Heart right ventricle (tissue), 16 donors: Measurements from ENCODE around the gene RASAL2. TPM values are rescaled to one million over a fixed set of nuclear protein-coding genes. Genes with fewer than 3 reads are reported as not detected.

Experiments used
- ATAC-seq, 8 donors: fragments of 200-7000 bp; cut with Tn5 transposase; one replicate each; pipeline ENCODE4 v1.9.1; 2020; ENCODE audit warnings: mild to moderate bottlenecking in 8 of 8, moderate library complexity in 8 of 8, moderate number of reproducible peaks in 1 of 8
- DNase-seq, 2 donors: peaks; one replicate each; pipeline ENCODE4 v3.0.0-alpha.2; 2020
- H3K27ac ChIP-seq, 10 donors: fragments of 200-600 bp; sonication (generic) in 2 of 10; one replicate each; pipeline versions ENCODE4 v1.5.0 to v1.8.0; 2020 to 2022; ENCODE audit warnings: mild to moderate bottlenecking in 3 of 10
- H3K27me3 ChIP-seq, 7 donors: fragments of 200-600 bp; one replicate each; pipeline ENCODE4 v1.8.0; 2021 to 2022; ENCODE audit warnings: mild to moderate bottlenecking in 2 of 7
- H3K36me3 ChIP-seq, 9 donors: fragments of 200-600 bp; sonication (generic) in 1 of 9; one replicate each; pipeline versions ENCODE4 v1.5.0 to v1.8.0; 2020 to 2022; ENCODE audit warnings: mild to moderate bottlenecking in 2 of 9
- H3K4me1 ChIP-seq, 9 donors: fragments of 200-600 bp; sonication (generic) in 1 of 9; one replicate each; pipeline versions ENCODE4 v1.5.0 to v1.8.0; 2020 to 2022; ENCODE audit warnings: mild to moderate bottlenecking in 4 of 9
- H3K4me3 ChIP-seq, 10 donors: fragments of 200-600 bp; sonication (generic) in 2 of 10; one replicate each; pipeline versions ENCODE4 v1.5.0 to v1.8.0; 2020 to 2022; ENCODE audit warnings: mild to moderate bottlenecking in 7 of 10, moderate library complexity in 2 of 10
- H3K9me3 ChIP-seq, 11 donors: fragments of 200-600 bp in 10 of 11; sonication (generic) in 2 of 11; one replicate each; pipeline versions ENCODE4 v1.5.0 to v1.8.0; 2013 to 2022; ENCODE audit warnings: mild to moderate bottlenecking in 2 of 11, control low read depth in 1 of 11, moderate library complexity in 1 of 11
- WGBS, 2 donors: extraction: QIAGEN DNeasy Blood & Tissue Kit; methylation state at CpG; one replicate each; pipeline ENCODE4 v1.1.7; 2013; ENCODE audit warnings: inconsistent platforms in 1 of 2; 5-methylcytosine and 5-hydroxymethylcytosine counted together
- intact Hi-C, 10 donors: fragments of 100-400 bp; cut with DNase I; formaldehyde crosslinking; loops; one replicate each; pipeline versions ENCODE4 v1.11.1 to v1.14.2; 2022
- polyA plus RNA-seq, 2 donors: library from polyadenylated mRNA; stranded (reverse); fragments of 200-250 nt; gene quantifications; one replicate each; pipeline ENCODE4 v1.2.3, GENCODE V29; 2013
- total RNA-seq, 10 donors: library from RNA; stranded (reverse); fragmentation: NEBNext Ultra II Directional in 3 of 10; extraction: Animal tissue kit (Norgen Biotek cat#: 25700) in 3 of 10; gene quantifications; one replicate each; pipeline versions ENCODE4 v1.2.1 to v1.2.4, GENCODE V29; 2021 to 2023
- TF ChIP-seq, protein P1 (sequence below), 9 donors: fragments of 200-600 bp; sonication (generic) in 2 of 9; IDR thresholded peaks; one replicate each; pipeline versions ENCODE4 v1.5.0 to v1.8.0; 2021 to 2022; ENCODE audit warnings: antibody characterized with exemption in 9 of 9, mild to moderate bottlenecking in 5 of 9, moderate library complexity in 1 of 9
- donor health status: Arrhythmogenic right ventricular cardiomyopathy.
- donor health status: ischemic (EF 13 %, LVEDD 7.1; RV severe dilation, severe dysfunction).
- donor health status: healthy with polysubstance abuse.
- donor health status: DM: no; HTN: yes; CAD: no.
- donor health status: DM: no; HTN: no; CAD: no.
- donor health status: ischemic (EF 25% LVEDD 6.9; RV normal size, moderate dysfunction).
- donor health status: ischemic (EF 25% LVEDD 5.7; RV mildly dilated, moderate dysfunction).
- donor health status: healthy.
- donor health status: DM: yes; HTN: yes; CAD: no.
- donor health status: Ischemic cardiomyopathy.
- donor health status: ischemic (EF 35%, LVEDD 5.7; RV mildly dilated, moderate dysfunction).
- donor health status: nonischemic (EF 11% LVEDD 7.7; RV severe dilation, severe dysfunction).
- donor health status: DM: yes; HTN: yes; CAD: no.
- donor health status: PGD.
- donor health status: ischemic (EF 29% LVEDD 5.4; RV normal size, mild dysfunction).
- donor health status: nonischemic (EF 23%, LVEDD 6.1; RV moderate dilation, normal function).

The RASAL2 gene
- total and polyA plus RNA-seq, 12 donors = 3.5 to 59.8 (median 36.2) TPM

DNA sequence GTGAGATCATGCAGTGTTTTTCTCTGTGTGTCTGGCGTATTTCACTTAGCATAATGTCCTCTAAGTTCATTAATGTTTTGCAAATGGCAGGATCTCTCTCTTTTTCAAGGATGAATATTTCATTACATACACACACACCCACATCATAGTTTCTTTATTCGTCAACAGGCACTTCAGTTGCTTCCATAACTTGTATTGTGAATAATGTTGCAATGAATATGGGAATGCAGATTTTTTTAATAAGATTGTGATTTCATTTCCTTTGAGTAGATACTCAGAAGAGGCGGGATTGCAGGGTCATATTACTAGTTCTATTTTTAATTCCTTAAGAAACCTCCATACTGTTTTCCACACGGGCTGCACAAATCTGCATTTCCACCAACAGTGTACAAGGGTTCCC is 268.8 kb downstream of the RASAL2 start:
- TF ChIP-seq, protein P1, sequence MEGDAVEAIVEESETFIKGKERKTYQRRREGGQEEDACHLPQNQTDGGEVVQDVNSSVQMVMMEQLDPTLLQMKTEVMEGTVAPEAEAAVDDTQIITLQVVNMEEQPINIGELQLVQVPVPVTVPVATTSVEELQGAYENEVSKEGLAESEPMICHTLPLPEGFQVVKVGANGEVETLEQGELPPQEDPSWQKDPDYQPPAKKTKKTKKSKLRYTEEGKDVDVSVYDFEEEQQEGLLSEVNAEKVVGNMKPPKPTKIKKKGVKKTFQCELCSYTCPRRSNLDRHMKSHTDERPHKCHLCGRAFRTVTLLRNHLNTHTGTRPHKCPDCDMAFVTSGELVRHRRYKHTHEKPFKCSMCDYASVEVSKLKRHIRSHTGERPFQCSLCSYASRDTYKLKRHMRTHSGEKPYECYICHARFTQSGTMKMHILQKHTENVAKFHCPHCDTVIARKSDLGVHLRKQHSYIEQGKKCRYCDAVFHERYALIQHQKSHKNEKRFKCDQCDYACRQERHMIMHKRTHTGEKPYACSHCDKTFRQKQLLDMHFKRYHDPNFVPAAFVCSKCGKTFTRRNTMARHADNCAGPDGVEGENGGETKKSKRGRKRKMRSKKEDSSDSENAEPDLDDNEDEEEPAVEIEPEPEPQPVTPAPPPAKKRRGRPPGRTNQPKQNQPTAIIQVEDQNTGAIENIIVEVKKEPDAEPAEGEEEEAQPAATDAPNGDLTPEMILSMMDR (IDR thresholded peaks at IDR 0.05) = no peak
- WGBS, 2 donors = 72 to 74% methylated on average over 4 of the region's 4 CpGs
- Histone ChIP-seq H3K9me3 (no peaks in the 10 kb centered on the region), H3K36me3 (no peaks in the 10 kb centered on the region), H3K4me3 (no peak overlapping the region), H3K27me3 (no peaks in the 10 kb centered on the region), H3K4me1 (peaks cover 0 to 16% (median 0%) of the 10 kb centered on the region in 9 donors), H3K27ac (no peak overlapping the region)
- intact Hi-C loops = no loop called here
- DNase-seq (no peak), ATAC-seq (no peak)

DNA sequence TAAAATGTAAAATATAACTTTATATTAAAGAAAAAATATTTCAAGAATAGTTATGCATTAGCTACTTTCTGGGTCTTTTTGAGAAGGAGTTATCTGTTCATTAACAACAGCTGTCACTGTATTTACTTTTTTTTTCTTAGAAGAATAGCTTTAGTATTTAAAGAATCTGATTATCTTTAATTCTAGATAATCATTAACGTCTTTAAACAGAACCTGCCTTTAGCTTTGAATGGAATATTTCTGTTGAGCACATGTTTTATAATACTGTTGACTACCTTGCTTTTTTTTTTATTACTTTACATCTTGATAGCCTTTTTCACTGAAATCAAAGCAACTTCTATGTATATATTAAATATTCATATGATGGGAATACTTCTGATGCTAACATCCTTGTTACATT is 270.9 kb downstream of the RASAL2 start:
- Histone ChIP-seq H3K27me3 (no peaks in the 10 kb centered on the region), H3K27ac (no peak overlapping the region), H3K9me3 (no peaks in the 10 kb centered on the region), H3K36me3 (no peaks in the 10 kb centered on the region), H3K4me3 (no peak overlapping the region), H3K4me1 (peaks cover 0 to 16% (median 0%) of the 10 kb centered on the region in 9 donors)
- TF ChIP-seq, protein P1 (IDR thresholded peaks at IDR 0.05) = no peak
- intact Hi-C loops = no loop called here
- WGBS, 2 donors = 48 to 50% methylated on average over 1 of the region's 1 CpG
- ATAC-seq (no peak), DNase-seq (no peak)

DNA sequence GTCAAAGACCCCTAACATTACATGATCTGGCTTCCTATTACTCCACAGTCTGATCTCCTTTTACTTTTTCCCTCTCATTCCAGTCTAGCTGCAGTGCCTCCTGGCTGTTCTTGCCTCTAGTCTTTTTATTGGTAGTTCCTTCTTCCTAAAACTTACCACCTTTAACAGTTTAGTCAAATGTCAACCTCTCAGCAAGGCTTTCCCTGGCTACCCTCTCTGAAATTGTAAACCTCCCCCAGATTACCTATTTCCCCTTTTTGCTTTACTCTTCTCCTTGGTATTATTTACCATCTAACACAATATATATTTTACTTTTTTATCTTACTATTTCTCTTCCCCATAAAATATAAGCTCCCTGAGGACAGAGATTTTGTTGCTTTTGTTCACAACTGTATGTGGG is 273.2 kb downstream of the RASAL2 start:
- no peak overlapping the region for H3K4me3 ChIP-seq
- intact Hi-C loops = no loop called here
- H3K4me1 ChIP-seq = peaks cover 0 to 21% (median 9%) of the 10 kb centered on the region in 9 donors
- DNase-seq (no peak), ATAC-seq (no peak)
- H3K27me3 ChIP-seq = no peaks in the 10 kb centered on the region
- no peaks in the 10 kb centered on the region for H3K36me3 ChIP-seq
- no peaks in the 10 kb centered on the region for H3K9me3 ChIP-seq
- TF ChIP-seq, protein P1 (IDR thresholded peaks at IDR 0.05) = no peak
- H3K27ac ChIP-seq = no peak overlapping the region

DNA sequence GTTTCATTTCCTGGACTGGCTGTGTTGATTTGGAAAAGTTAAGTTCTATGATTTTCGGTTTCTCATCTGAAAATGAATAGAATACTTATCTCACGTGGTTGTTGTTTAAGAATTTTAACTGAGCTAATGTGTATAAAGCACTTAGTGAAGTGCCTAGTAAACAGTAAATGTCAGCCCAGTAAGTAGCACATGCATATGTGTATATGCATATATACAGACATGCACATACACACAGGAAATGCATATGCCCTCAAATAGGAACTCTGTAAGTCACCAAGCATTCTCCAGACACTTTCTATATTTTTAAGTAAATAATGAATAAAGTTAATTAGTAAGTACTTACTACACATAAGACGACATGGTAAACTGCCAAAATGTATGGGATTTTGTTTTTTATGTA is 274.3 kb downstream of the RASAL2 start:
- Histone ChIP-seq H3K36me3 (no peaks in the 10 kb centered on the region), H3K27me3 (no peaks in the 10 kb centered on the region), H3K9me3 (no peaks in the 10 kb centered on the region), H3K4me3 (no peak overlapping the region), H3K4me1 (peaks cover 0 to 25% (median 13%) of the 10 kb centered on the region in 9 donors), H3K27ac (no peak overlapping the region)
- DNase-seq = no peak
- ATAC-seq = no peak
- intact Hi-C loops = no loop called here
- WGBS, 2 donors = 93 to 95% methylated on average over 3 of the region's 3 CpGs
- TF ChIP-seq, protein P1 (IDR thresholded peaks at IDR 0.05) = no peak
